NT2/D1 (cell line): ENCODE results near the gene THSD7A.

Experiments used
- YY1 ChIP-seq: IDR thresholded peaks from 2 replicates; pipeline ENCODE4 v1.6.1; 2011; ENCODE audit not compliant: insufficient read length, insufficient read depth
- ZNF274 ChIP-seq: IDR thresholded peaks from 2 replicates; pipeline ENCODE4 v1.6.1; 2011; ENCODE audit warnings: mild to moderate bottlenecking, low read depth, low read length

GRCh38 chr7:11471255-11471654, 360.7 kb downstream of the THSD7A start:
- TF ChIP-seq ZNF274 (no peak), YY1 (no peak)
